Measurements from ENCODE around the gene KEL.

Gene KEL

GRCh38 chr7:142930126-142930730 lies 31.9 kb downstream of the KEL start:
- DNase-seq (ENCODE audit: low read depth): no peak

- no peak for DNase-seq (ENCODE audit: low read depth)
These were observed 34.2 kb downstream of the KEL start for GRCh38 chr7:142927949-142928348.

GRCh38 chr7:142927085-142927745 lies 34.9 kb downstream of the KEL start:
- no peak for DNase-seq (ENCODE audit: low read depth)

- no peak for DNase-seq (ENCODE audit: low read depth)
These were observed 36.8 kb downstream of the KEL start for GRCh38 chr7:142925413-142925812.

- DNase-seq (ENCODE audit: low read depth): no peak
These were observed 38.8 kb downstream of the KEL start for GRCh38 chr7:142923391-142923790.

GRCh38 chr7:142919656-142920055 lies 42.5 kb downstream of the KEL start:
- DNase-seq (ENCODE audit: low read depth): no peak

- no peak for DNase-seq (ENCODE audit: low read depth)
These were observed 43.3 kb downstream of the KEL start for GRCh38 chr7:142918901-142919300.

- DNase-seq (ENCODE audit: low read depth): no peak
These were observed 44.7 kb downstream of the KEL start for GRCh38 chr7:142917447-142917846.

- no peak for DNase-seq (ENCODE audit: low read depth)
These were observed 45.7 kb downstream of the KEL start for GRCh38 chr7:142916508-142916907.

GRCh38 chr7:142915315-142915714 lies 46.8 kb downstream of the KEL start:
- DNase-seq (ENCODE audit: low read depth): no peak

- no peak for DNase-seq (ENCODE audit: low read depth)
These were observed 48.0 kb downstream of the KEL start for GRCh38 chr7:142914121-142914520.

GRCh38 chr7:142913566-142913965 lies 48.6 kb downstream of the KEL start:
- DNase-seq (ENCODE audit: low read depth): no peak

- no peak for DNase-seq (ENCODE audit: low read depth)
These were observed 49.1 kb downstream of the KEL start for GRCh38 chr7:142913051-142913450.

- no peak for DNase-seq (ENCODE audit: low read depth)
These were observed 51.7 kb downstream of the KEL start for GRCh38 chr7:142910481-142910880.

GRCh38 chr7:142910031-142910433 lies 52.1 kb downstream of the KEL start:
- DNase-seq (ENCODE audit: low read depth): no peak

- DNase-seq (ENCODE audit: low read depth): no peak
These were observed 53.0 kb downstream of the KEL start for GRCh38 chr7:142908921-142909890.

- no peak for DNase-seq (ENCODE audit: low read depth)
These were observed 53.9 kb downstream of the KEL start for GRCh38 chr7:142908290-142908689.

GRCh38 chr7:142906643-142907042 lies 55.5 kb downstream of the KEL start:
- no peak for DNase-seq (ENCODE audit: low read depth)

- no peak for DNase-seq (ENCODE audit: low read depth)
These were observed 56.4 kb downstream of the KEL start for GRCh38 chr7:142905759-142906158.

GRCh38 chr7:142904128-142904527 lies 58.0 kb downstream of the KEL start:
- DNase-seq (ENCODE audit: low read depth): no peak

GRCh38 chr7:142901426-142902259 lies 60.5 kb downstream of the KEL start:
- no peak for DNase-seq (ENCODE audit: low read depth)

GRCh38 chr7:142899661-142900060 lies 62.5 kb downstream of the KEL start:
- DNase-seq (ENCODE audit: low read depth): no peak

All from HS-5 (cell line).